Fibroblast of the aortic adventitia (primary cell): Measurements from ENCODE around the gene ZNF747. TPM values are rescaled to one million over a fixed set of nuclear protein-coding genes. Genes with fewer than 3 reads are reported as not detected.

Source experiments
- small RNA-seq: library from RNA; depleted of rRNA; stranded (forward); fragments of <200 nt; gene quantifications from one replicate; pipeline ENCODE3, GENCODE V24; 2012
- total RNA-seq: library from RNA; depleted of rRNA; stranded (reverse); fragments of >200 nt; gene quantifications from 2 replicates; pipeline ENCODE4 v1.2.3, GENCODE V29; 2012; ENCODE audit warnings: low replicate concordance

ZNF747 gene
- total RNA-seq, 1 donor, result 14.0 TPM

Small RNA genes within 50 kb of the gene (small RNA-seq; reads per million reads assigned to genes)
- not detected for gene MIR4518
- not detected for gene RNU7-61P

Other genes starting within 250 kb of the ZNF747 start
- gene CD2BP2, start 179.6 kb downstream of the ZNF747 start, total RNA-seq, result 25.2 and 37.5 TPM in 2 replicates
- gene TBC1D10B, start 164.4 kb downstream of the ZNF747 start, total RNA-seq, result 26.1 and 38.0 TPM in 2 replicates
- gene MYL11, start 160.1 kb downstream of the ZNF747 start, total RNA-seq, result not detected in 2 replicates
- gene SEPTIN1, start 152.3 kb downstream of the ZNF747 start, total RNA-seq, result 0.09 TPM in 1 of 2 replicates, not detected in the other
- gene ZNF48, start 139.4 kb downstream of the ZNF747 start, total RNA-seq, result 2.1 and 5.4 TPM in 2 replicates
- gene ZNF771, start 127.3 kb downstream of the ZNF747 start, total RNA-seq, result 12.6 and 16.2 TPM in 2 replicates
- 28.0 and 42.0 TPM in 2 replicates for gene DCTPP1, start 104.8 kb downstream of the ZNF747 start, total RNA-seq
- gene SEPHS2, start 89.0 kb downstream of the ZNF747 start, total RNA-seq, result 15.0 and 15.8 TPM in 2 replicates
- not detected in 2 replicates for gene ITGAL, start 62.1 kb downstream of the ZNF747 start, total RNA-seq
- 20.9 and 21.6 TPM in 2 replicates for gene ZNF768, start 8.3 kb downstream of the ZNF747 start, total RNA-seq
- 5.3 and 11.2 TPM in 2 replicates for gene ZNF764, start 23.5 kb upstream of the ZNF747 start, total RNA-seq
- 6.7 and 57.4 TPM in 2 replicates for gene ZNF688, start 36.9 kb upstream of the ZNF747 start, total RNA-seq
- 8.1 and 8.3 TPM in 2 replicates for gene ZNF785, start 50.8 kb upstream of the ZNF747 start, total RNA-seq
- 7.0 and 8.1 TPM in 2 replicates for gene ZNF689, start 75.5 kb upstream of the ZNF747 start, total RNA-seq
- gene PRR14, start 116.1 kb upstream of the ZNF747 start, total RNA-seq, result 8.8 and 14.5 TPM in 2 replicates
- 18.3 and 28.4 TPM in 2 replicates for gene FBRS, start 123.6 kb upstream of the ZNF747 start, total RNA-seq
- 10.8 and 21.9 TPM in 2 replicates for gene SRCAP, start 164.3 kb upstream of the ZNF747 start, total RNA-seq
- 20.8 and 24.0 TPM in 2 replicates for gene PHKG2, start 213.6 kb upstream of the ZNF747 start, total RNA-seq
- gene CFAP119, start 227.2 kb upstream of the ZNF747 start, total RNA-seq, result 0.49 and 2.7 TPM in 2 replicates
- gene RNF40, start 227.5 kb upstream of the ZNF747 start, total RNA-seq, result 73.5 and 89.4 TPM in 2 replicates